HL-60/S4 treated with phorbol 12-myristate 13-acetate at 8.2 ng/mL for 4 days and 3 days (cell line): ENCODE results near the gene NANOS3.

Source experiments
- in situ Hi-C: fragments of 300-500 bp; cut with MboI; formaldehyde crosslinking; loops from 2 replicates; pipeline ENCODE4 v1.15.0; 2022; ENCODE audit warnings: low sequenced_read_pairs

NANOS3 gene

DNA sequence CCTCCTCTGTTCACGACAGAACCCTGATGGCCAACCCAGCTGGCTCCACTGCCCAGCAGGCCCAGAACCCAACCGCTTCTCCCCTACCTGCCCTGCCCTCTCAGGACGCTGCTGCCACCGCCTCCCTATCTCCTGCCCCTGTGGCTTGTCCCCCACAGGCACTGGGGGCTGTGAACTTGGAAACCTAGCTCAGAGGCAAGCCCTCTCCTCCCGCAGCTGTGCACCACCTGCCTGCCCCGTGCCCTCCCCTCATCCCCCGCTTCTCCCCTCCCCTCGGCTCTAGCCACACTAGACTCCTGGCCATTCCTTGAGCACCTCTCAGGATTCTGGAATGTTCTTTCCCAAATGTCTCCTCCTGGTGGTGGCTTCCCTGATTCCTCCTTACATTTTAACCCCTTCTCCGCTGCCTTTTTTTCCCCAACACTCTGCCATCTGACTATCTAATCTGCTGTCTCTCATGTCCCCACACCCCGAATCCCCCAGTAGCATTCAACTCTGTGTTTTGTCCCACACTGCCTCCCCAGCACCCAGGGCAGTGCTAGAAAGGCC, 6.7 kb downstream of the NANOS3 start:
- in situ Hi-C loops: loop anchor here (10.0 kb wide), 1 partner anchor 191 kb away; the partner anchor contains the start of gene MISP3

DNA sequence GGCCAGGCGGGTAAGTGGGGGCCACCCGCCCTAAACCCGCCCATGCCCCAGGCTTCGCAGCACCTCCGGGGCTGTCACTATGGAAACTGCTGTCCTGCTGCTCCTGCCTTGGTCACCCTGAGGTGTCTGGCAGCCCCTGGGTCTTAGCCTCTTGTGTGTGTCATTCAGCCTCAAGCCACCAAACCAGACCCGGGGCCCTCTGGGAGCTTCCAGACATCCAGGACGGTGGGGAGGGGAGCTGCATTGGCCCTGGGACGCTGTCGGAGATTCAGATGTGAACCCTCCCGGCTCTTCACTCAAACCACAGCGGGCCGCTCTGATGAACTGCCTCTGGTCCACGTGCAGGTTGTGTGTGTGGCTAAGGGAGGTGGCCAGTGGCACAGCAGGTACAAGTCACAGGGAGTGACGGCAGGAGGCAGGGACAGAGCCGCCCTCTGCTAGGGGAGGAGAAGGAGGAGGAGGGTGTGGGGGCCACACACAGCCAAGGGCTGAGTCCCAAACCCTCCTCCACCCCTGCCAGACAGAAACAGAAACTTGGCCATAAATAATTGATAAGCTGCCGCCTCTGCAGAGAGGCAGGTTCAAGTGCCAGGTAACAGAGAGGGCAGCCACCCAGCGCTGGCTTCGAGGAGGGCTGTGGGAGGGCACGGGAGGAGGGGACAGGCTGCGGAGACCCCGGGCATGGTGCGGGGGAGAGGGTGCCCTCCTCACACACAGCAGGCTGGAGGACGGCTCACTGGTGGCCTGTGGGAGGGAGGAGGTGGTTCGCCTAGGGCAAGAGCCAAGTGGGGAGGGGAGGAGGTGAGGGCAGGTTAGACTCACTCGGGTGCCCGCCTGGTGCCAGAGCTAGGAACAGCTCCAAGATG, 8.0 kb downstream of the NANOS3 start:
- in situ Hi-C loops: loop anchor here (10.0 kb wide), 1 partner anchor 190 kb away; the partner anchor contains the start of gene MISP3

DNA sequence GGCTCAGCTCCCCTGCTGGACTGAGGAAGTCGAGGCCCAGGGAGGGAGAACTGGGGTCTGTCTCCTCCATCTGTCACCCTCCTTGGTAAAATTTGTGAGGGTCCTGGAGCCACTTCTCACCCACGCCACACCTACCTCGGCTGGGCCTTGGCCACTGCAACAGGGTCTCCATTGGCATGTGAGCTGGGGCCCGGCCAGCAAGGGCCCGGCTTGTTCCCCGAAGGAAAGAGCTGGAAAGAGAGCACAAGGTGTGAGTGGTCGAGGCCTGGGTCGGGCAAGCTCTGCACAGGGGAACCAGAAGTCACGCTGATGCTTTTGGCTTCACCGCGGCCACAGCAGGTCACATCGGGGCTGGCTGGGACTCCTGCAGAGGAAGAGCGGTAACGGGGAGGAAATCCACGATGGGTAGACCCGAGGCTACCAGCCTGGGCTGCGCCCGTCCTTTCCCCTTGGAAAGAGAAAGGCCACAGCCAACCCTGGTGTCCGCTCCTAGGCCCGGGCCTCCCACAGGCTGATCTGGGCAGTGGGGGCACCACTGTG, 9.0 kb downstream of the NANOS3 start:
- in situ Hi-C loops: loop anchor here (10.0 kb wide), 1 partner anchor 189 kb away; the partner anchor contains the start of gene MISP3

DNA sequence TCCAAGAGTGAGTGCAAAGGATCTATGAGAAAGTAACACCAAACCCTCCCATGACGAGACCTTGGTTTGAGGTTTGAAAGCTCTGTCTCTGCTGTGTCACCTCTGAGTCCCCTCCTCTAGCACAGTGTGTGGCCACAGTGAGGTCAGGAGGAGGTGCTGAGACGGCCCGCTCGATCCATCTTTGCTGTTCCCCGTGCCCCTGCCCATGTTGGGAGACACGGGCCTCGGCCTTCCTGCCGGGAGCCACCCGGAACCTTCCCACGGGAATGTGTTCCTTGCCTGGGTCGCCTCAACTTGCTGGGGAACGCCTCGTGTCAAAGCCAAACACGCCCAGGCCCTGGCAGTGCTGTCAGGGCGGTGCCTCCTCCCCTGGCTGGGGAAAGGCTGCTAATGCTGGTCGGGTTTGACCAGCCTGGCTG, 10.1 kb downstream of the NANOS3 start:
- in situ Hi-C loops: loop anchor here (10.0 kb wide), 1 partner anchor 188 kb away; the partner anchor contains the start of gene MISP3

DNA sequence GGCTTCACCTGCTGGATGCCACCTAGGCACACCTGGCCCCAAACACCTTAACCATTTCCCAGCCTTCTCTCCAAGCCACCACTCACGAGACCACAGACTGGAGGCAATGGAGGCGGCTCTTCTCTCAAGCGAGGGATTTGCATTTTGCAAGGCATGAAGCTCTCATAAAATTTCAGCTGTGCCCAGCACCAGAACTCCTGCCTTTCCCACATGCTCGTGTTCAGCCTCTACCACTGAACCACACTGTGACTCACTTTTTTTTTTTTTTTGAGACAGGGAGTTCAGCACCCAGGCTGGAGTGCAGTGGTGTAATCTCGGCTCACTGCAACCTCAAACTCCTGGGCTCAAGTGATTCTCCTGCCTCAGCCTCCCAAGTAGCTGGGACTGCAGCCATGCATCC, 10.6 kb downstream of the NANOS3 start:
- in situ Hi-C loops: loop anchor here (10.0 kb wide), 1 partner anchor 187 kb away; the partner anchor contains the start of gene MISP3

DNA sequence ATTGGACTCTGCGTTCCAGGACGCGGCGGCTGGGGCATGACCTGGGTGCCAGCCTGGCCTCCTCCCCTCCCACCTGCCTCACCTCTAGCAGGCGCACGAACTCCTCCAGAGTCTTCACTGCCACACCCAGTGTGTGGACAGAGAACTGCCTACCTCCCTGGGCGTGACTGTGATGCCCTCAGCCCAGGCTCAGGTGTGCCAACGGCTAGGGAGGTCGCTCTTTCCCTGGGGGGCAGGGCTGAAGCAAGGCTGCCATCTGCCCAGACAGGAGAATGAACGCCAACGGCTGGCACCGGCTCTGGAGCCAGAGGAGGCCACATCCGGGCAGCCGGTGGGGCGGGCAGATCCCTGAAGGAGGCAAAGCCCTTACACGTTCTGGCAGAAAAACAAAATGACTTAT, 11.3 kb downstream of the NANOS3 start:
- in situ Hi-C loops: loop anchor here (10.0 kb wide), 1 partner anchor 187 kb away; the partner anchor contains the start of gene MISP3

DNA sequence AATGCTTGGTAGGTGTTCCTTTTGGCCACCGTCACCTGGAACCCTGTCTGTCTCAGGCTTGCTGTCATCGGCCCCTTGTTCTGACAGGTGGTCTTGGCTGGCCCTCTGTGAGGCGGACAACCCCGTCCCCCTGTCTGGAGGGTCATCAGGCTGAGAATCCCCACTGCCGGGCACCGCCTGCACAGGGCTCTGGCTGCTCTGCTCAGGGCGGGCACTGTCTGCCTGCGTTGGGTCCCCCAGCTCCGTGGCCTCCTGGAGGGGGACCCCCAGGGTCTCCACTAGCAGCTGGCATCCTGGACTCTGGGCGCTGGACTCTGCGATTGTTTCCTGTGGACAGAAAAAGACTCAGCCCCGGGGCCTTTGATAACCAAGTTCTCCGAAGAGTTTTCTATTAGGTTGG, 13.2 kb downstream of the NANOS3 start:
- in situ Hi-C loops: no loop called here

DNA sequence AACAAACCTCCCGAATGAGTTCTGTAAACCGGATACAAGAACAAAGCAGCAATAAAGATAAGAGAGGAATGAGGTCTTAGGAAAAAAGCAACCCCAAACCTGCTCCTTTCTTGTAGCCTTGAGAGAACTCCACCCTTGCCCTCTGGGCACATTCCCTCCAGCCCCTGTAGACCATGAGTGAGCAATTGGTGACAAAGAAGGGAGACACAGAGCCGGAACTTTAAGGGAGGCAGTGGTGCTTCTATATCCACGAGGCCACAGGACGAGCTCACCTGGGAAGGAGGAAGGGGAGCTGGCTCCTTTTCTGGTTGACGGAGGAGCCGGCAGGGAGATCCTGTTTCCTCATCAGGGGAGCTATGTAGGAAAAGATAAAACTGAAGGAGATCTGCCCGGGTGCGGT, 15.9 kb downstream of the NANOS3 start:
- in situ Hi-C loops: no loop called here

DNA sequence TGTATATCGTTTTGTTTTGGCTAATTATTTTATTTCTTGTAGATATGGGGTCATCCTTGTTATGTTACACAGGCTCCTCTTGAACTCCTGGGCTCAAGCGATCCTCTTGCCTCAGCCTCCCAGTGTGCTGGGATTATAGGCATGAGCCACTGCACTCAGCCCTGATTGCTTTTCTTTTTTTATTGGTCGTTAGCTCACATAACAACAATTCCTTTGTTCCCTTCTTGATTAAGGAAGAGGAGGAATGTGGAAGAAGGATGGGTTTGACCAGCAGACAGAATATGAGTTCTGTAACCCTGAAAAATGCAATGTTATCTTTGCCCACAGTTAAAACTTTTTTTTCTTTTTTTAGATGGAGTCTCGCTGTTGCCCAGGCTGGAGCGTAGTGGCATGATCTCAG, 17.6 kb downstream of the NANOS3 start:
- in situ Hi-C loops: no loop called here

DNA sequence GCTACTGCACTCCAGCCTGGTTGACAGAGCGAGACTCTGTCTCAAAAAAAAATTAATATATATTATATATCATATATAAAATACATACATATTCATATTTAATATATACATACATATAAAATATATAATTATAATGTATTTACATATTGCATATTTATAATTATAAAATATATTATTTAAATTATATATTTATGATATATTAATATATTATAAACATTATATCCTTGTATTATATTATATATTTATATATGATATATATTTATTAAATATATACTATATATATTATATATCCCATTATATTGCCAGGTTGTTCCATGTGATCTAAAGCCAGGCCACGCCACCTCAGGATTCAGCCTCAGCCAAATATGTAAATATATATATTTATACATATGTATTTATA, 19.3 kb downstream of the NANOS3 start:
- in situ Hi-C loops: no loop called here

DNA sequence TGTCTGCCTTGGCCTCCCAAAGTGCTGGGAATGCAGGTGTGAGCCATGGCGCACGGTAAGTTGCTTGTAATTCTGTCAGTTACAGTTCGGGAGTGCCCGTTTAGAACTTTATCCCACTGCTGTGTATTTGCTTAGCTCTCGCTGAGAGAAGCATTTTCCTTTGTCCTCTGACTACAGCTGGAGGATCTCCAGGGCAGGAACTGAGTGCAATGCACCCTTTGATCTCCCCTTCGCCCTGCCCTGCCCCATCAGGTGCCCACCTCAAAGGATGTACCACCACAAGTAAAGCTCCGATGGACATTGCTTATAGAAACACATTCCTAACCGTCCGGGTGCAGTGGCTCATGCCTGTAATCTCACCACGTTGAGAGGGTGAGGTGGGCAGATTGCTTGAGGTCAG, 22.5 kb downstream of the NANOS3 start:
- in situ Hi-C loops: no loop called here

DNA sequence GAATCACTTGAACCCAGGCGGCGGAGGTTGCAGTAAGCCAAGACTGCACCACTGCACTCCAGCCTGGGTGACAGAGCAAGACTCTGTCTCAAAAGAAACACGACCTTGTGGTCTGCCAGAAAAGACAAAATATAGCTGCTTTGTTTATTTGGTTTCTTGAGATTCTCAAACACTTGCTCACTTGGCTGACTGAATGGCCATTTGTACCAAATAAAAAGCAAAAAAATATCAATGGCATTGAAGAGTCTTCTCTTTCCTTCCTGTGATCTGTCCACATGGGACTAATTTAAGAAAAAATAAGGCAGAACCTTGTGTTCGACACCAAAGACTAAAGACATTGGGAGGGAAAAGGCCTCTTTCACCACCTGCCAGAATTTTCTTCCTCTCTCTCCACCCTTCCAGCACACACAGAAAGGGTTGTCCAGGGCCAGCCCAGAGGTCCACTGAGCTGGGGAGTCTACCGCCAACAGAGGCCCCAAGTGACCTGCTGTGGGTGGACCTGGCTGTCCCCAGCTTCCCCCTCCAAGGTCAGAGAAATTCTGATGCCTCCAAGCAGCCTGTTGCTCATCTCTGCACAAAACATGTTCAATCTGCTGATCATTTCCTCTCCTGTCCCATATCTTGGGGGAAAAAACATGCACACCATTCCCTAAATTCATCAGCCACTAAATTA, 23.1 kb downstream of the NANOS3 start:
- in situ Hi-C loops: no loop called here

DNA sequence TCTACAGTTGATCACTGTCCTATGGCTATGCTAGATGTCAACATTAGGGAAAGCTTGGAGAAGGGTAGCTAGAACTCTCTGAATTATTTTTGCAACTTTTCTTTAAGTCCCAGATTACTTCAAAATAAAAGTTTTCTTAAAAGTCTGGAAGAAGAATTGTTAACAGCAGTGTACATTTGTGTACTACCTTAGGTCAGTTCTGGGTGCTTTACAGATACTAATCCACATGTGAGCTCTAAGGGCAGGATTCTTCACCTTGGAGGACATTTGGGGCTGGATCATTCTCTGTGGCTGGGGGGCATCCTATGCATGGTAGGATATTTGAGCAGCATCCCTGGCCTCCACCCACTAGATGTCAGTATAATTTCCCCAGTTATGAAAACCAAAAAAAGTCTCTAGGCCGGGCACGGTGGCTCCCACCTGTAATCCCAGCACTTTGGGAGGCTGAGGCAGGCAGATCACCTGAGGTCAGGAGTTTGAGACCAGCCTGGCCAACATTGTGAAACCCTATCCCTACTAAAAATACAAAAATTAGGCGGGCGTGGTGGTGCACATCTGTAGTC, 26.1 kb downstream of the NANOS3 start:
- in situ Hi-C loops: no loop called here

DNA sequence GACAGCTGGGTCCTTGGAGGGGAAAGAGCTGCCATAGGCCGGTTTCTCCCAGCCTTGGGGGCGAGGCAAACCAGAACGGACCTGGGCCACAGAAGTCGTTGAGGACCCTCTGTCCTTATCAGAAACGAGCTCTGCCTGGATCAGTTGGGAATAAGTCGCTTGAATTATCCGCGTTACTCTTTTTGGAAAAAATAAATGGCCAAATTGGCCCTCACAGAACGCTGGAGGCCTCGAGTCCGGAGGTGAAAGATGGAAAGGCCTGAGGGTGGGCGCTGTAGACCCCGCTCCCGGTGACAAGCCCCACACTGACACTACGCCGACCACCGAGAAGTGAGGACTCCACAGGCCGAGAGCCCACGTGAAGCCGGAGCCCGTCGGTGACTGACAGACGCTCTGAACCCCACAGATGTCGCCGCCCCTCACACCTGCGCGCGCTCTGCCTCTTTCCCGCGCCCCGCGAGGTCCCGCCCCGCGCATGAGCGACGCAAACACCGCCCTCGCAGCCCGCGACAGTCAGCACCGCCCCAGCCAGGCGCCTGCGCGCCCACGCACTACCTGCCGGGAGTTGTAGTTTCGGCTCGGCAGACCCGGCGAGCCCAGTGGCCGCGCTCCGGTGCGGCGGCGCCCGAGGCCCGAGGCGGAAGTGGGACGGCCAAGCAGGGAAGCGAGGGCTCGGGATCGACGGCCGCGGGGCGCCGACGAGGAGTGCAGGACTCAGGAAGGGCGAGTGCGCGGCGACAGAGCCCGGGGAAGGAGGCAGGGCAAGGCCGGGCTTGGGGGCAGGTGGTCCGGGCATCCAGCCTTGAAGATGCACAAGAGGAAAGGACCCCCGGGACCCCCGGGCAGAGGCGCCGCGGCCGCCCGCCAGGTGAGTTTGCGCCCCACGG, 28.9 kb downstream of the NANOS3 start, which contains the start of the genes BRME1 and CC2D1A:
Gene BRME1 (minus strand): TSS at position 484 of the 887 bp plus-strand sequence. CDS start 1,225 bp downstream, outside the sequence.
Gene CC2D1A (plus strand): TSS at position 568 of the 887 bp plus-strand sequence. CDS start 241 bp downstream, at position 809.
- in situ Hi-C loops: no loop called here

DNA sequence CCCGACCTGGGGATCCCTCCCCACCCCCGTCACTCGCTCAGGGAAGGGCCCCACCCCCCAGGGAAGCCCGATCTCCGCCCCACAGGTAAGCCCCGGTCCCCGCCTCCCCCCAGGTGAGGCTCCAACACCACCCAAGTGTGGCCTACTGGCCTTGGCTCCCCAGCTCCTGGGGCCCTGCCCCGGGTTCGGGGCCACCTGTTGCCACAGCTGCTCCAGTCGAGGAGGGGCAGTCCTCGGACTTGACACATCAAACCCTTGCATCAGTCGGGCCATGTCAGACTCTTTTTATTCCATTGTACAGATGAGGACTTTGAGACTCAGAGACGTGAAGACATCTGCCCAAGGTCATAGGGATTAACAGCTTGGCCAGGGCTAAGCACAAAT, 29.6 kb downstream of the NANOS3 start:
- in situ Hi-C loops: no loop called here

DNA sequence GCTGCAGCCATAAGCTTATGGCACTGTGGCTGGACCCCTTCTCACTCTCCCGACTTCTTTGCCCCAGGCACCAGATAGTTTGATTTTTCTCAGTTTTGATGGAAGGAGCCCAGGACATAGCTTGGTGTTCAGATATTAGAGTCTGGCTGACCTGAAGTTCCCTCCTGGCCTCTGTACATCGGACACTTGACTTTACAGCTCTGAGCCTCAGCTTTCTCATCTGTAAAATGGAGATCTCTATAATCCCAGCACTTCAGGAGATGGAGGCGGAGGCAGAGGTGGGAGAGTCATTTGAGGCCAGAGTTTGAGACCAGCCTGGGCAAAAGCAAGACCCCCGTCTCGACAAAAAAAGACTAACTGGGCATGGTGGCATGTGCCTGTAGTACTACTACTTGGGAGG, 30.0 kb downstream of the NANOS3 start:
- in situ Hi-C loops: no loop called here

DNA sequence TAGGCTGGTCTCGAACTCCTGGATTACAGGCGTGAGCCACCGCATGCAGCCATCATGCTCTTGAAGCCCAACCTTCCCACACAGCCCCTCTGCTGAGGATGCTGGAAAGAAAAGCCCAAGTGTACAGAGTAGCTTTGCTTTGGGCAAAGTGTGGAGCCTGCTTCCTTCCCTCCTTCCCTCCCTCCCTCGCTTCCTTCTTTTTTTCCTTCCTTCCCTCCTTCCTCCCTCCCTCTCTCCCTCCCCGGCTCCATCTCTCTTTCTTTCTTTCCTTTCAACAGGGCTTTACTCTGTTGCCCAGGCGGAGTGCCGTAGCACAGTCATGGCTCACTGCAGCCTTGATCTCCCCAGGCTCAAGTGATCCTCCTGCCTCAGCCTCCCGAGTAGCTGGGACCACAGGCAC, 31.7 kb downstream of the NANOS3 start:
- in situ Hi-C loops: no loop called here

DNA sequence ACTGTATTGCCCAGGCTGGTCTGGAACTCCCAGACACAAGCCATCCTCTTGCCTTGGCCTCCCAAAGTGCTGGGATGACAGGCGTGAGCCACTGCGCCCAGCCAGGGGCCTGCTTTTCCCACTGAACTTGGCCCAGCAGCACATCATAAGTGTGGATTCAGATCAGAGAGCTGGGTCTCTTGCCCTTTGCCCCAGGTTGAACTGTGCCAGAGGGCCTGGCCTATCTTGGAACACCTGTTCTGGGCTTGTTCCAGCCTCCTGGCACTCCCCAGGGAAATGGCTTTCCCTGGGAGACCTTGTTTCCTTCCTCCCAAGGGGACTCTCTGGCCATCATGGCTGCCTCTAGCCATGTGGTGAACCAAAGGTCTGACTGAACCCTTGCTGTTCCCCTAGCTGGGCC, 32.5 kb downstream of the NANOS3 start:
- in situ Hi-C loops: no loop called here

DNA sequence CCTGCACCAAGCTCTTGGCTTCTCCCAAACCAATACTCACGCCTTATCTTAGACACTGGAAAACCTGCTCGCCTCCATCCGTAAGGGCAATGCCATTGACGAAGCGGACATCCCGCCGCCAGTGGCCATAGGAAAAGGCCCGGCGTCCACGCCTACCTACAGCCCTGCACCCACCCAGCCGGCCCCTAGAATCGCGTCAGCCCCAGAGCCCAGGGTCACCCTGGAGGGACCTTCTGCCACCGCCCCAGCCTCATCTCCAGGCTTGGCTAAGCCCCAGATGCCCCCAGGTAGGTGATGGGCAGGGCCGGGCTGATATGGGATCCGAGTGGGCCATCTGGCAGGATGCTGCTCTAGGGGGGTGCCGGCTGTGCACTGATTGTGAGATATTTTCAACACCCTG, 36.4 kb downstream of the NANOS3 start:
- in situ Hi-C loops: no loop called here

DNA sequence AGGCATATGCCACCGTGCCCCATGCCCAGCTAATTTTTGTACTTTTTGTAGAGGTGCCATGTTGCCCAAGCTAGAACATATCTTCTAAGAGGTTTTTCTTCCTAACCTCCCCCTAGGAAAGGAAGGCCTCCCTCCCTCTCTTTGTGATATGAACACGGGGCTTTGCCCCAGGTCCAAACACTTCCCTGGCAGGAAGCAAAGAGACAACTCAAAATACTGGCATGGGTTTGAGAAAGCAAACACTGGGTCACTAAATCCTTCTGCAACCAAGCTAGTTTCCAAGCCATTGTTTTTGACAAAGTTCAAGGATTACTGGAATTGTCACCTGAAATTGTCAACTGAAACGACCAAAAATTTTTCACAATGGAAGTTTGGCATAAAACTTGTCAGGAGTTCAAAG, 37.8 kb downstream of the NANOS3 start:
- in situ Hi-C loops: no loop called here
